CD4-positive, alpha-beta T cell treated with Interleukin-15 for 4 hours (primary cell): ENCODE data around the gene ZNF823.
A peak's percentile ranks its signal among the peaks of the same experiment; 100 is the strongest.

ENCODE experiments used
- DNase-seq: peaks from one replicate; pipeline ENCODE4 v3.0.0-alpha.2; 2020; ENCODE audit warnings: low spot score

Gene ZNF823

GRCh38 chr19:11737964-11738745 is 591 bp downstream of the ZNF823 start:
- peak; percentile 19 for DNase-seq

GRCh38 chr19:11736696-11737095 is 2.0 kb downstream of the ZNF823 start:
- no peak for DNase-seq

- no peak for DNase-seq
Measured at GRCh38 chr19:11735375-11735774, 3.4 kb downstream of the ZNF823 start.

- DNase-seq: no peak
Measured at GRCh38 chr19:11729586-11729985, 9.2 kb downstream of the ZNF823 start.

- DNase-seq: no peak
Measured at GRCh38 chr19:11722414-11722813, 16.3 kb downstream of the ZNF823 start.

- DNase-seq: no peak
Measured at GRCh38 chr19:11721681-11722080, 17.1 kb downstream of the ZNF823 start.

- DNase-seq: no peak
Measured at GRCh38 chr19:11710313-11710712, 28.4 kb downstream of the ZNF823 start.

GRCh38 chr19:11708457-11708856 is 30.3 kb downstream of the ZNF823 start:
- no peak for DNase-seq

GRCh38 chr19:11705474-11705873 is 33.3 kb downstream of the ZNF823 start:
- DNase-seq: no peak

GRCh38 chr19:11704626-11705025 is 34.1 kb downstream of the ZNF823 start:
- no peak for DNase-seq

- peak; percentile 16 for DNase-seq
Measured at GRCh38 chr19:11699931-11700794, 38.6 kb downstream of the ZNF823 start.

- no peak for DNase-seq
Measured at GRCh38 chr19:11698231-11698630, 40.5 kb downstream of the ZNF823 start.

- DNase-seq: no peak
Measured at GRCh38 chr19:11697284-11697855, 41.4 kb downstream of the ZNF823 start.

GRCh38 chr19:11694533-11695439 is 44.0 kb downstream of the ZNF823 start:
- DNase-seq: peak; percentile 69

GRCh38 chr19:11693505-11694499 is 44.9 kb downstream of the ZNF823 start:
- no peak for DNase-seq

GRCh38 chr19:11692127-11692790 is 46.5 kb downstream of the ZNF823 start:
- no peak for DNase-seq

GRCh38 chr19:11685676-11686650 is 52.8 kb downstream of the ZNF823 start:
- DNase-seq: no peak

GRCh38 chr19:11684987-11685675 is 53.6 kb downstream of the ZNF823 start:
- DNase-seq: no peak
